Right lobe of liver (tissue), 6 donors: ENCODE measurements around the gene MYO5A. TPM values are rescaled to one million over a fixed set of nuclear protein-coding genes. Genes with fewer than 3 reads are reported as not detected.

Experiments
- ATAC-seq, 4 donors: fragments of 200-7000 bp; cut with Tn5 transposase; one replicate each; pipeline ENCODE4 v1.9.1; 2020; ENCODE audit warnings: mild to moderate bottlenecking in 4 of 4, moderate library complexity in 4 of 4
- DNase-seq, 3 donors: peaks; one replicate each; pipeline ENCODE4 v3.0.0-alpha.2; 2020
- H3K27ac ChIP-seq, 3 donors: fragments of 200-600 bp; one replicate each; pipeline ENCODE4 v1.8.0; 2022
- H3K27me3 ChIP-seq, 2 donors: fragments of 200-600 bp; one replicate each; pipeline ENCODE4 v1.8.0; 2022
- H3K36me3 ChIP-seq, 4 donors: fragments of 200-600 bp; sonication (generic) in 1 of 4; one replicate each; pipeline versions ENCODE4 v1.5.1 to v1.8.0; 2017 to 2022; ENCODE audit warnings: control low read depth in 1 of 4
- H3K4me1 ChIP-seq, 4 donors: fragments of 200-600 bp; sonication (generic) in 1 of 4; one replicate each; pipeline versions ENCODE4 v1.5.1 to v1.8.0; 2017 to 2022; ENCODE audit warnings: control low read depth in 1 of 4
- H3K4me3 ChIP-seq, 3 donors: fragments of 200-600 bp; one replicate each; pipeline ENCODE4 v1.8.0; 2022
- H3K9me3 ChIP-seq, 4 donors: fragments of 200-600 bp; sonication (generic) in 1 of 4; one replicate each; pipeline versions ENCODE4 v1.5.1 to v1.8.0; 2017 to 2022; ENCODE audit warnings: control low read depth in 1 of 4
- POLR2A ChIP-seq: fragments of 450-650 bp; IDR thresholded peaks from one replicate; pipeline ENCODE4 v1.6.1; 2017; ENCODE audit warnings: antibody characterized with exemption, mild to moderate bottlenecking
- WGBS: methylation state at CpG from one replicate; pipeline ENCODE4 v1.1.6; 2018; ENCODE audit warnings: low coverage, low lambda C conversion rate; ENCODE audit not compliant: insufficient coverage; ENCODE audit errors: missing lambda C conversion rate; 5-methylcytosine and 5-hydroxymethylcytosine counted together
- intact Hi-C, 2 donors: fragments of 100-400 bp; cut with DNase I; formaldehyde crosslinking; loops; one replicate each; pipeline versions ENCODE4 v1.11.2 to v1.14.1; 2022
- total RNA-seq, 6 experiments: library from RNA; depleted of rRNA in 2 of 6; stranded (reverse); fragments of >200 nt in 2 of 6; fragmentation: NEBNext Ultra II Directional in 3 of 6; extraction: Animal tissue kit (Norgen Biotek cat#: 25700) in 3 of 6; gene quantifications; one replicate each; pipeline versions ENCODE4 v1.1.0 to v1.2.4, GENCODE V29; 2016 to 2023
- TF ChIP-seq, protein P1 (sequence below), 4 donors: fragments of 200-600 bp in 3 of 4; fragments of 450-650 bp in 1 of 4; IDR thresholded peaks; one replicate each; pipeline versions ENCODE4 v1.5.1 to v1.8.0; 2016 to 2022; ENCODE audit warnings: antibody characterized with exemption in 4 of 4, mild to moderate bottlenecking in 2 of 4
- donor health status: DM: no; HTN: yes; CAD: no.
- donor health status: DM: no; HTN: no; CAD: no.
- donor health status: DM: no; HTN: no; CAD: no.
- donor health status: DM: no; HTN: yes; CAD: no.
- donor health status: DM: no; HTN: yes; CAD: no.

The MYO5A gene
- total RNA-seq, 6 experiments from 2014 or later = 3.2 to 13.3 (median 5.0) TPM

DNA sequence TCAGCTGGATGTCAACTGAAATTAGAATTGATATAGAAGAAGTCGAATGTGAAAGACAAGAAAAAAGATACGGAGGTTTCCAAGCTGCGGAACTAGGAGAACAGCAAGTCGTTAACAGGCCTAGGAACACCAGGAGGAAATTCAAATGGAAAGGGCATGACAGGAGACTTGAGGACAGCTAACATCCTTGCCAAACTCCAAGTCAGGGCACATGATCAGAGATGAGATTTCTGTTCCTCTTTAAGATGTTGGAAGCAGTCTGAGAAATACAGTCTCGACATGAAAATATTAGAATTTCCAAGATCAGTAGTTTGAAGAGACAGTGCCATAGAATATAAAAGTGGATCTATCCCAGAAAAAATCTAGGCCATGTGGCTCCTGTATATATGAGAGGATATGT, 5.0 kb downstream of the MYO5A start:
- no peak for TF ChIP-seq POLR2A
- TF ChIP-seq, protein P1, sequence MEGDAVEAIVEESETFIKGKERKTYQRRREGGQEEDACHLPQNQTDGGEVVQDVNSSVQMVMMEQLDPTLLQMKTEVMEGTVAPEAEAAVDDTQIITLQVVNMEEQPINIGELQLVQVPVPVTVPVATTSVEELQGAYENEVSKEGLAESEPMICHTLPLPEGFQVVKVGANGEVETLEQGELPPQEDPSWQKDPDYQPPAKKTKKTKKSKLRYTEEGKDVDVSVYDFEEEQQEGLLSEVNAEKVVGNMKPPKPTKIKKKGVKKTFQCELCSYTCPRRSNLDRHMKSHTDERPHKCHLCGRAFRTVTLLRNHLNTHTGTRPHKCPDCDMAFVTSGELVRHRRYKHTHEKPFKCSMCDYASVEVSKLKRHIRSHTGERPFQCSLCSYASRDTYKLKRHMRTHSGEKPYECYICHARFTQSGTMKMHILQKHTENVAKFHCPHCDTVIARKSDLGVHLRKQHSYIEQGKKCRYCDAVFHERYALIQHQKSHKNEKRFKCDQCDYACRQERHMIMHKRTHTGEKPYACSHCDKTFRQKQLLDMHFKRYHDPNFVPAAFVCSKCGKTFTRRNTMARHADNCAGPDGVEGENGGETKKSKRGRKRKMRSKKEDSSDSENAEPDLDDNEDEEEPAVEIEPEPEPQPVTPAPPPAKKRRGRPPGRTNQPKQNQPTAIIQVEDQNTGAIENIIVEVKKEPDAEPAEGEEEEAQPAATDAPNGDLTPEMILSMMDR (IDR thresholded peaks at IDR 0.05) = no peak
- no peaks in the 10 kb centered on the region for H3K27me3 ChIP-seq
- H3K4me3 ChIP-seq = no peak overlapping the region
- H3K27ac ChIP-seq = no peak overlapping the region
- peaks cover 0 to 8% (median 0%) of the 10 kb centered on the region in 4 donors for H3K4me1 ChIP-seq
- ATAC-seq = peak in 1 of 4 donors; percentile 22
- intact Hi-C loops = no loop called here
- H3K9me3 ChIP-seq = no peaks in the 10 kb centered on the region
- WGBS = 69% methylated on average over 5 of the region's 5 CpGs
- no peaks in the 10 kb centered on the region for H3K36me3 ChIP-seq
- DNase-seq = no peak

DNA sequence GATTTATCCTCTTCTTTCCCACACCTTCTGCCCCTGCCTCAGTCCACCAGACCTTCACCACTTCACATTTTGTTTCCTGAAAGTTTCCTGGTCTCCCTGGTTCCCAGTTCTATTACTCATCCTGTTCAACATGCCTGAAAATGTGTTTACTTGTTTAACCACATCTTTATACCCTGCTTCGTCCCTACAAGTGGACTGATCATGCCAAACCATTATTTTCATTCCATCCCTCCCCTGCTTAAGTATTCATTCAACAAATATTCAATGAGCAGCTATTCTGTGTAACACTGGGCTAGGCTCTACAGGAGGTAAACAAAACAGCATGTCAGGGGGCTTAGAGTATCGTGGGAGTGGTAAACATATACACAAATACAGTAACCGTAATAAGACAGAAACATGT, 5.5 kb downstream of the MYO5A start:
- no peak overlapping the region for H3K4me3 ChIP-seq
- ATAC-seq (no peak), DNase-seq (no peak)
- H3K36me3 ChIP-seq = no peaks in the 10 kb centered on the region
- H3K27ac ChIP-seq = no peak overlapping the region
- 69% methylated on average over 3 of the region's 3 CpGs for WGBS
- peaks cover 0 to 5% (median 0%) of the 10 kb centered on the region in 4 donors for H3K4me1 ChIP-seq
- H3K27me3 ChIP-seq = no peaks in the 10 kb centered on the region
- intact Hi-C loops = no loop called here
- H3K9me3 ChIP-seq = no peaks in the 10 kb centered on the region
- TF ChIP-seq, protein P1 (IDR thresholded peaks at IDR 0.05) = no peak
- no peak for TF ChIP-seq POLR2A

DNA sequence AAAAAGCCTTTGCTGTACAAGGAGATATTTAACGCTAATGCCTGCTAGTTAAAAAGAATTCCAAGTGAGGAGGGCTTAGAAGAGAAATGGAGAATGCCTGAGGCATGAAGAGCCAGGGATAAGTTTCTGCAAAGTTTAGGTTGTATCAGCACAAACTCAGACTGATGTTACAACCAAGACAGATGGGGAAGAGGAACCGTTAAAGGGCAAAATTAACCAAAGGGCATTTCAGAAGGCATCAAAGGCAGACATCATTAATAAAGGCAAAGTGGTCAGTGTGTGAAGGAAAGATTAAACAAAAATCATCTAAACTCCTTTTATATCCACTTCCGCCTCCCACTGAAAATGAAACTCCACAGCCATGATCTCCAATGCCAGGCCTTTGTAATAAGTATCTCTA, 7.0 kb downstream of the MYO5A start:
- WGBS = 83% methylated on average over 3 of the region's 3 CpGs
- DNase-seq = no peak
- no peaks in the 10 kb centered on the region for H3K27me3 ChIP-seq
- H3K9me3 ChIP-seq = no peaks in the 10 kb centered on the region
- H3K4me3 ChIP-seq = no peak overlapping the region
- intact Hi-C loops = no loop called here
- no peak for ATAC-seq
- no peak overlapping the region for H3K27ac ChIP-seq
- H3K4me1 ChIP-seq = no peaks in the 10 kb centered on the region
- TF ChIP-seq POLR2A = no peak
- TF ChIP-seq, protein P1 (IDR thresholded peaks at IDR 0.05) = no peak
- no peaks in the 10 kb centered on the region for H3K36me3 ChIP-seq

DNA sequence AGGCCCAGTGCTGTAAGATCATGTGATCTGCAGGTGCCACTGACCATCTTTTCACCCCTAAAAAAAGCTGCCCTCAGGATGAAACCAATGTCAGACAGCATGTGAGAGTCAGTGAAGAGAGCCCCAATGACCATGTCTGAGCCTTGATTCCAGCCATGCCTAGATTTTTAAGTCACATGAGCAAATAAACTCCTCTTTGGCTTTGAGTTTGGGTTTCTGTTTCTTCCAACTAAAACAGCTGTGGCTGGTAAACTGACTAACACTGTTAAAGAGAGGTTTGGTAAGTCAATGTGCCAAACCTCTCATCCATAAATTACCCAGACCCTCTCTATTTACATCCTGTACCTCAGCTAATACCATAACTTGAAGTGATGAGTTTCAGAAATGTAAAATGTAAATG, 8.3 kb downstream of the MYO5A start:
- Histone ChIP-seq H3K27ac (no peak overlapping the region), H3K36me3 (no peaks in the 10 kb centered on the region), H3K9me3 (no peaks in the 10 kb centered on the region), H3K27me3 (no peaks in the 10 kb centered on the region), H3K4me1 (no peaks in the 10 kb centered on the region), H3K4me3 (no peak overlapping the region)
- TF ChIP-seq, protein P1 (IDR thresholded peaks at IDR 0.05) = no peak
- TF ChIP-seq POLR2A = no peak
- ATAC-seq (no peak), DNase-seq (no peak)
- intact Hi-C loops = no loop called here
